SK-N-SH treated with all-trans-retinoic acid at 6 μM for 48 hours (cell line): ENCODE measurements around the gene SCGB1D2.

Experiments
- CREB5 ChIP-seq: fragments of 250-450 bp; sonication (Bioruptor Pico); IDR thresholded peaks from 2 replicates; pipeline ENCODE4 v1.5.1; 2020; ENCODE audit warnings: low read depth, mild to moderate bottlenecking, moderate library complexity
- ISL1 ChIP-seq: fragments of 250-450 bp; sonication (Bioruptor Pico); IDR thresholded peaks from 2 replicates; pipeline ENCODE4 v2.1.2; 2022; ENCODE audit warnings: mild to moderate bottlenecking, moderate library complexity
- ZNF70 ChIP-seq: fragments of 450-650 bp; formaldehyde crosslinking; IDR thresholded peaks from 2 replicates; pipeline ENCODE4 v1.5.0; 2020; ENCODE audit warnings: mild to moderate bottlenecking, moderate library complexity

- TF ChIP-seq CREB5 (CRISPR knock-in tag), result no peak
- no peak for TF ChIP-seq ISL1 (CRISPR knock-in tag)
- TF ChIP-seq ZNF70 (CRISPR knock-in tag), result no peak
Measured at GRCh38 chr11:62195945-62196344, 46.1 kb upstream of the SCGB1D2 start.
